Neural cell (in vitro differentiated cells): ENCODE results near the gene CRACDL. TPM values are rescaled to one million over a fixed set of nuclear protein-coding genes. Genes with fewer than 3 reads are reported as not detected.
"Not testable (repeated sequence)": the region's sequence is repeated elsewhere in the genome, so short reads cannot be mapped to it uniquely, and the experiment has no call there.

Experiments used
- H2AFZ ChIP-seq: fragments of 200-600, 300-800 bp; sonication (generic), shearing (Covaris generic); 2 replicates; pipeline ENCODE4 v1.6.0; 2014; ENCODE audit warnings: low read depth, mild to moderate bottlenecking, antibody characterized with exemption, low read length, moderate library complexity
- H3F3A ChIP-seq: fragments of 200-600 bp; shearing (Covaris generic); 2 replicates; pipeline ENCODE4 v1.6.1; 2016; ENCODE audit warnings: mild to moderate bottlenecking, moderate library complexity, mixed read lengths, antibody characterized with exemption, low read length; ENCODE audit not compliant: insufficient read depth, poor library complexity, severe bottlenecking
- H3K27ac ChIP-seq: fragments of 200-600, 300-800 bp; sonication (generic), shearing (Covaris generic); 2 replicates; pipeline ENCODE4 v1.5.1; 2014; ENCODE audit warnings: mild to moderate bottlenecking, low read length, moderate library complexity
- H3K27me3 ChIP-seq: fragments of 300-800, 200-600 bp; sonication (generic), shearing (Covaris generic); 2 replicates; pipeline ENCODE4 v1.6.0; 2014; ENCODE audit warnings: mild to moderate bottlenecking, low read depth, low read length, moderate library complexity; ENCODE audit not compliant: insufficient read depth
- H3K36me3 ChIP-seq: fragments of 300-800, 200-600 bp; sonication (generic), shearing (Covaris generic); 2 replicates; pipeline ENCODE4 v1.5.1; 2014; ENCODE audit warnings: mild to moderate bottlenecking, antibody characterized with exemption, low read length, moderate library complexity; ENCODE audit not compliant: insufficient read depth
- H3K4me2 ChIP-seq: fragments of 300-800, 200-600 bp; sonication (generic), shearing (Covaris generic); 2 replicates; pipeline ENCODE4 v1.6.0; 2014; ENCODE audit warnings: mild to moderate bottlenecking, low read length
- H3K4me3 ChIP-seq: fragments of 300-800, 200-600 bp; sonication (generic), shearing (Covaris generic); 2 replicates; pipeline ENCODE4 v1.5.1; 2014; ENCODE audit warnings: mild to moderate bottlenecking, low read length, moderate library complexity
- H3K79me2 ChIP-seq: fragments of 200-600 bp; shearing (Covaris generic); replicated peaks from 2 replicates; pipeline ENCODE4 v1.6.0; 2014; ENCODE audit warnings: mild to moderate bottlenecking, low read length, moderate library complexity; ENCODE audit not compliant: insufficient read depth
- H3K9ac ChIP-seq: fragments of 300-800, 200-600 bp; sonication (generic), shearing (Covaris generic); 2 replicates; pipeline ENCODE4 v1.6.1; 2016; ENCODE audit warnings: mild to moderate bottlenecking, low read length, mixed read lengths
- H3K9me2 ChIP-seq: fragments of 200-600 bp; shearing (Covaris generic); 2 replicates; pipeline ENCODE4 v1.6.1; 2016; ENCODE audit warnings: mild to moderate bottlenecking, low read length, mixed read lengths; ENCODE audit not compliant: insufficient read depth
- H3K9me3 ChIP-seq: fragments of 200-600, 300-800 bp; sonication (generic), shearing (Covaris generic); 2 replicates; pipeline ENCODE4 v1.6.1; 2016; ENCODE audit warnings: mild to moderate bottlenecking, mixed run types, low read length, moderate library complexity, mixed read lengths
- H4K20me1 ChIP-seq: fragments of 200-600 bp; shearing (Covaris generic); 2 replicates; pipeline ENCODE4 v1.6.1; 2016; ENCODE audit warnings: mild to moderate bottlenecking, mixed run types; ENCODE audit not compliant: insufficient read depth
- CTCF ChIP-seq: fragments of 450-650 bp; IDR thresholded peaks from 2 replicates; pipeline ENCODE4 v1.5.1; 2014; ENCODE audit warnings: antibody characterized with exemption, mild to moderate bottlenecking, moderate library complexity; ENCODE audit not compliant: poor library complexity, severe bottlenecking
- EP300 ChIP-seq: fragments of 450-650 bp; conservative IDR thresholded peaks from 2 replicates; pipeline ENCODE4 v1.6.1; 2014; ENCODE audit warnings: antibody characterized with exemption, mild to moderate bottlenecking, moderate library complexity; ENCODE audit not compliant: poor library complexity, severe bottlenecking
- EZH2 ChIP-seq: fragments of 200-600, 300-800 bp; shearing (Covaris generic), sonication (generic); IDR thresholded peaks from 2 replicates; pipeline ENCODE4 v1.6.1; 2014; ENCODE audit warnings: antibody characterized with exemption, low read length, borderline replicate concordance, mild to moderate bottlenecking; ENCODE audit not compliant: insufficient read depth, poor library complexity, severe bottlenecking
- MXI1 ChIP-seq: fragments of 450-650 bp; conservative IDR thresholded peaks from 2 replicates; pipeline ENCODE4 v1.6.1; 2014; ENCODE audit warnings: antibody characterized with exemption, mild to moderate bottlenecking; ENCODE audit not compliant: poor library complexity, severe bottlenecking
- POLR2AphosphoS5 ChIP-seq: IDR thresholded peaks from 2 replicates; pipeline ENCODE4 v1.6.1; 2012
- RAD21 ChIP-seq: fragments of 450-650 bp; conservative IDR thresholded peaks from 2 replicates; pipeline ENCODE4 v1.6.1; 2014; ENCODE audit warnings: antibody characterized with exemption, mild to moderate bottlenecking, moderate library complexity
- REST ChIP-seq: IDR thresholded peaks from 2 replicates; pipeline ENCODE4 v1.6.1; 2012; ENCODE audit warnings: borderline replicate concordance
- SMC3 ChIP-seq: fragments of 450-650 bp; conservative IDR thresholded peaks from 2 replicates; pipeline ENCODE4 v1.6.1; 2014; ENCODE audit warnings: antibody characterized with exemption, mild to moderate bottlenecking, moderate library complexity; ENCODE audit not compliant: poor library complexity
- TAF1 ChIP-seq: IDR thresholded peaks from 2 replicates; pipeline ENCODE4 v1.6.1; 2012; ENCODE audit warnings: low read depth
- polyA plus RNA-seq: library from polyadenylated mRNA; depleted of rRNA; stranded (reverse); fragments of >200 nt; gene quantifications from 2 replicates; pipeline ENCODE4 v1.2.3, GENCODE V29; 2014

Gene CRACDL
- polyA plus RNA-seq, 1 donor from 2014 or later, result 0.85 TPM

GRCh38 chr2:98901291-98901690 is 34.7 kb downstream of the CRACDL start:
- H2AFZ ChIP-seq, result no peak overlapping the region
- H3K27me3 ChIP-seq, result no peaks in the 10 kb centered on the region
- H3K27ac ChIP-seq, result no peak overlapping the region
- H4K20me1 ChIP-seq, result no peaks in the 10 kb centered on the region
- H3K9ac ChIP-seq, result no peak overlapping the region
- no peaks in the 10 kb centered on the region for H3K9me2 ChIP-seq
- H3K36me3 ChIP-seq, result no peaks in the 10 kb centered on the region
- no peak overlapping the region for H3K4me2 ChIP-seq
- no peaks in the 10 kb centered on the region for H3K79me2 ChIP-seq
- H3K4me3 ChIP-seq, result no peak overlapping the region
- TF ChIP-seq CTCF (no peak), MXI1 (no peak), TAF1 (no peak), REST (no peak), RAD21 (no peak), EZH2 (no peak), SMC3 (no peak), POLR2AphosphoS5 (no peak), EP300 (no peak)
- no peaks in the 10 kb centered on the region for H3F3A ChIP-seq
- no peaks in the 10 kb centered on the region for H3K9me3 ChIP-seq

- Histone ChIP-seq H3F3A (no peaks in the 10 kb centered on the region), H4K20me1 (no peaks in the 10 kb centered on the region), H3K9me2 (no peaks in the 10 kb centered on the region), H3K4me3 (no peak overlapping the region), H3K9me3 (no peaks in the 10 kb centered on the region), H3K27me3 (no peaks in the 10 kb centered on the region), H2AFZ (no peak overlapping the region), H3K4me2 (no peak overlapping the region), H3K27ac (no peak overlapping the region), H3K36me3 (no peaks in the 10 kb centered on the region), H3K79me2 (no peaks in the 10 kb centered on the region), H3K9ac (no peak overlapping the region)
- TF ChIP-seq REST, result no peak
- no peak for TF ChIP-seq EP300
- TF ChIP-seq POLR2AphosphoS5, result no peak
- no peak for TF ChIP-seq RAD21
- TF ChIP-seq CTCF, result no peak
- no peak for TF ChIP-seq EZH2
- TF ChIP-seq SMC3, result no peak
Observed at GRCh38 chr2:98900721-98901120, 35.3 kb downstream of the CRACDL start.

GRCh38 chr2:98899703-98900078 is 36.3 kb downstream of the CRACDL start:
- H3K4me3 ChIP-seq, H3K9ac ChIP-seq, H3K9me3 ChIP-seq, H3F3A ChIP-seq, H2AFZ ChIP-seq, H3K27me3 ChIP-seq, H3K9me2 ChIP-seq, H3K4me2 ChIP-seq, H4K20me1 ChIP-seq, H3K27ac ChIP-seq, H3K79me2 ChIP-seq, H3K36me3 ChIP-seq: not testable (repeated sequence)
